IPS DF 6.9 (cell line): ENCODE data around the gene TMEM107.

Experiments used
- DNase-seq: peaks from one replicate; pipeline ENCODE4 v3.0.0-alpha.2; 2013; ENCODE audit warnings: low read depth, low spot score
- H3K27ac ChIP-seq: one replicate; pipeline ENCODE4 v1.5.1; 2013; ENCODE audit warnings: low read length, control low read depth
- H3K27me3 ChIP-seq: 2 replicates; pipeline ENCODE4 v1.6.1; 2013; ENCODE audit warnings: mild to moderate bottlenecking, low read length; ENCODE audit not compliant: control insufficient read depth, insufficient read depth
- H3K36me3 ChIP-seq: 2 replicates; pipeline ENCODE4 v1.6.1; 2013; ENCODE audit warnings: low read length; ENCODE audit not compliant: control insufficient read depth, insufficient read depth
- H3K4me1 ChIP-seq: 2 replicates; pipeline ENCODE4 v1.6.1; 2013; ENCODE audit warnings: low read length; ENCODE audit not compliant: control insufficient read depth, insufficient read depth
- H3K4me3 ChIP-seq: 2 replicates; pipeline ENCODE4 v1.5.1; 2013; ENCODE audit warnings: mild to moderate bottlenecking, low read length
- H3K9me3 ChIP-seq: 2 replicates; pipeline ENCODE4 v1.6.1; 2013; ENCODE audit warnings: low read length, inconsistent platforms; ENCODE audit not compliant: control insufficient read depth, insufficient read depth
- WGBS: extraction: QIAGEN DNeasy Blood & Tissue Kit; methylation state at CpG from one replicate; pipeline ENCODE4 v1.1.7; 2013; ENCODE audit warnings: mixed read lengths, missing lambda C conversion rate; ENCODE audit not compliant: insufficient read length, insufficient coverage; 5-methylcytosine and 5-hydroxymethylcytosine counted together

TMEM107 gene

DNA sequence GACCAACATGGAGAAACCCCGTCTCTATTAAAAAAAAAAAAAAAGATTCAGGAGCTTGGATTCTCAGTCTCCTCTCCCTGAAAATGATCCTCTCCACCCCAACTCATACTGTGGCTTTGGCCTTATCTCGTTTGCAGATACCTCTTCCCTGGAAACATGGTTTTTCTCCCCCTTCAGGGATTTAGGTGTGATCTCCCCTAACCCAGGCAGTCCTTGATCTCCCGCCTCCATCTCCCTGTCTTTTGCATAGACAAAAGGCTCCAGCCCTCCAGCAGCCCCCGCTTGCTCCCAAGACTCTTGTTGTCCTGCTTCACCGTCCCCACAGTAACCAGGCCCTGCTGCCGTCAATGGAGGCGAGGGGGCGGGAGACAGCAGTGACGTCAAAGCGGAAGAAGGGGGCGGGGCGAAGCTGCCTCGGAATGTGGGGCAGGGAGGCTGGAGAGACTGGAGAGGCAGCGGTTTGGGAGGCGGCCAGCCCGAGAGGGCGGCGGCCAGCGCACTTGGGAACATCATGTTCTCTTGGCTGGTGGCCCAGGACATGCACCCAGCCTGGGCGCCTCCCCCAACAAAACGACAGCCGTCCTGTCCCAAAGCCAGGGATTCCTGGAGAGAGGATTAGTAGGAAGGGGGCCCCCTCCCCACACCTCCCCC, 22.1 kb downstream of the TMEM107 start:
- H3K4me3 ChIP-seq: peak overlapping the region; percentile 27; the same call in 1 of the 2 replicates
- H3K9me3 ChIP-seq: no peaks in the 10 kb centered on the region
- H3K4me1 ChIP-seq: peaks cover 9% of the 10 kb centered on the region
- peaks cover 7% of the 10 kb centered on the region for H3K36me3 ChIP-seq
- no CpG with 5 or more reads among the region's 22 CpGs for WGBS
- no peak overlapping the region for H3K27ac ChIP-seq
- DNase-seq: no peak
- H3K27me3 ChIP-seq: no peaks in the 10 kb centered on the region

- WGBS: no CpG with 5 or more reads among the region's 13 CpGs
- Histone ChIP-seq H3K27ac (no peak overlapping the region), H3K9me3 (no peaks in the 10 kb centered on the region), H3K36me3 (peaks cover 7% of the 10 kb centered on the region), H3K27me3 (no peaks in the 10 kb centered on the region), H3K4me1 (peaks cover 9% of the 10 kb centered on the region), H3K4me3 (no peak overlapping the region)
- no peak for DNase-seq
Measured at GRCh38 chr17:8153525-8153956, 22.6 kb downstream of the TMEM107 start.

- Histone ChIP-seq H3K4me1 (peaks cover 9% of the 10 kb centered on the region), H3K9me3 (no peaks in the 10 kb centered on the region), H3K27ac (no peak overlapping the region), H3K27me3 (no peaks in the 10 kb centered on the region), H3K36me3 (peaks cover 10% of the 10 kb centered on the region), H3K4me3 (no peak overlapping the region)
- DNase-seq: no peak
- no CpG with 5 or more reads among the region's 7 CpGs for WGBS
Measured at GRCh38 chr17:8153031-8153451, 23.1 kb downstream of the TMEM107 start.

DNA sequence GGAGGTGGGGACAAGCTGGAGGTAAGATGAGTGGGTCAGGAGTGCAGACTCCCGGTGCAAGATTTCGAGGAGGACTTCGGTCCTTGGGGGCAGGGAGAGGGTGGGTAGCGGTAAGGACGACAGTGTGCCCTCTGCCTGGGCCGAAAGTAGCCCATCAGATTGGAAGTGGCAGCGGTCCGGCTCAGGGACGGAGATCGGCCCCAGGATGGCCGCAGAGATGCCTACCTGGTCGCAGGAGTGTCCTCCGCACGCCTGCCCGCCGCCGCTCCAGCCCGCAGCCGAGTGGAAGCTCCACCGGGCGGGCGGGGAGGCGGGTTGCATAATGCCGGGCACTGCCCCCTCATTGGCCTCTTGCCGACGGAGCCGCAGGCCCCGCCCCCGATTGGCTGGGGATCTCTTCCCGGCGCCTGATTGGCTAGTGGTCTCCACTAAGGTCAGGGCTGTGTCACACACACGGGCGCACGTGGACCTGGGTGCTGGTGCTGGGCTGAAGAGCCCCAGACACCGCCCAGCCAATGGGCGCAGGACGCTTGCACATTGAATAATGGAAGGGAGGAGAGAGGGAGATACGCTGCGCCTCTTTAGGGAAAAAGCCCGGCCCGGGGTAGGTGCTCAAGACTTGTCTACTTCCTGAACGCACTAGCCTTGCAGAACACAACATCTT, 23.9 kb downstream of the TMEM107 start, which contains the start of gene PER1:
PER1 (minus strand) TSS at position 293 of the 664 bp plus-strand sequence. CDS start 1,698 bp downstream, outside the sequence.
- WGBS: no CpG with 5 or more reads among the region's 42 CpGs
- peaks cover 9% of the 10 kb centered on the region for H3K4me1 ChIP-seq
- H3K27ac ChIP-seq: no peak within 1 kb of the TSS
- H3K27me3 ChIP-seq: no peaks in the 10 kb centered on the region
- H3K9me3 ChIP-seq: no peaks in the 10 kb centered on the region
- H3K36me3 ChIP-seq: peaks cover 16% of the 10 kb centered on the region
- DNase-seq: no peak
- H3K4me3 ChIP-seq: peak within 1 kb of the TSS; percentile 81

DNA sequence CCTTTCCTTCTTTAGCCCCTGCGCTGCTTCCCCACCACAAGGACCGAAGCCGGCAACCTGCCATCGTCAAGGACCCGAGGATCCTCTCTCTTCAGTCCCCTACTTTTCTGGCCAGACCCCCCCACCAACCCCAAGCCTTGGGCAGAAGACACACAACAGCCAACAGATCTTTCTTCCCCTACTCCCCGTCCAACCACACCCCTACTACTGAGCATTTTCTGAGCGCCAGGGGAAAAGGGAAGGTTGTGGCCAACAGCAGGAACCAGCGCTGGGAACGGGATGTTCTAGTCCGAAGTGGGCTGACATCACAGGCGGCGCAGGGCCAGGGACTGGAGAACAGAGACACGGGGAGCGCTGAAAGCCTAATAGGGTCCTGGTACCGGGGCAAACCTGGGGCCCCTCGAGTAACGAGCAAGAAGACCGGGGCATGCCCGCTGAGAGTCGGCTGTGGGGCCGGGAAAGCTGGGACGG, 24.5 kb downstream of the TMEM107 start:
- H3K4me1 ChIP-seq: peaks cover 9% of the 10 kb centered on the region
- peaks cover 21% of the 10 kb centered on the region for H3K36me3 ChIP-seq
- WGBS: no CpG with 5 or more reads among the region's 22 CpGs
- H3K9me3 ChIP-seq: no peaks in the 10 kb centered on the region
- H3K4me3 ChIP-seq: peak overlapping the region; percentile 81
- H3K27ac ChIP-seq: no peak overlapping the region
- H3K27me3 ChIP-seq: no peaks in the 10 kb centered on the region
- DNase-seq: no peak

DNA sequence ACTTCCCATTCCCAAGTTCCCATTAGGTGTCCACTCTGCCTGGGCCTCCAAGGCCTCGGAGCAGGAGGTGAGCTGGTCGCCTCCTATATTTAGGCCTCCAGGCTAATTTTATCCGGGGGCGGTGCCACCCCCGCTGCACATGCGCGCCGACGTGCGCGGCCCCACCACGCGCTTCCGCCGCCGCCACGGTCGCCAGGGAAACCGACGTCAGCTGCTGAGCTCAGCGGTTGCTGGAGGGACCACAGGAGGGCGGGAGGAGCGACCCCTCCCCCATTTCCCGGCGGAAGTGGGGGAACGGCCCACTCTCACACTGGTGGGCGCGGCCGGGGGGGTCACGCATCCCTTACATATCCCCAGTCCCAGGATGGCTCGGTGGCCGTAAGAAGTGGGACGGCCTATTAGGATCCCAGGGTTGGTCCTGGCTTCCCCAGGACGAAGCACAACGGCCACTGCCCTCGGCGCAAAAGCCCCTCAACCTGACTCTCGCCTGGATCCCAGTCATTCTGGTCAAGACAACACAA, 25.0 kb downstream of the TMEM107 start:
- no peaks in the 10 kb centered on the region for H3K9me3 ChIP-seq
- H3K27me3 ChIP-seq: no peaks in the 10 kb centered on the region
- peaks cover 9% of the 10 kb centered on the region for H3K4me1 ChIP-seq
- peak overlapping the region; percentile 81; the same call in 1 of the 2 replicates for H3K4me3 ChIP-seq
- no peak overlapping the region for H3K27ac ChIP-seq
- no peak for DNase-seq
- H3K36me3 ChIP-seq: peaks cover 24% of the 10 kb centered on the region
- WGBS: no CpG with 5 or more reads among the region's 38 CpGs

- Histone ChIP-seq H3K27me3 (no peaks in the 10 kb centered on the region), H3K4me1 (peaks cover 9% of the 10 kb centered on the region), H3K4me3 (peak overlapping the region; percentile 81; the same call in 1 of the 2 replicates), H3K9me3 (no peaks in the 10 kb centered on the region), H3K27ac (no peak overlapping the region), H3K36me3 (peaks cover 31% of the 10 kb centered on the region)
- DNase-seq: no peak
- WGBS: no CpG with 5 or more reads among the region's 18 CpGs
Measured at GRCh38 chr17:8150194-8151119, 25.7 kb downstream of the TMEM107 start.

- Histone ChIP-seq H3K36me3 (peaks cover 34% of the 10 kb centered on the region), H3K4me1 (peaks cover 9% of the 10 kb centered on the region), H3K9me3 (no peaks in the 10 kb centered on the region), H3K4me3 (no peak overlapping the region), H3K27ac (no peak overlapping the region), H3K27me3 (no peaks in the 10 kb centered on the region)
- DNase-seq: no peak
- no CpG with 5 or more reads among the region's 29 CpGs for WGBS
Measured at GRCh38 chr17:8149419-8150193, 26.6 kb downstream of the TMEM107 start.

DNA sequence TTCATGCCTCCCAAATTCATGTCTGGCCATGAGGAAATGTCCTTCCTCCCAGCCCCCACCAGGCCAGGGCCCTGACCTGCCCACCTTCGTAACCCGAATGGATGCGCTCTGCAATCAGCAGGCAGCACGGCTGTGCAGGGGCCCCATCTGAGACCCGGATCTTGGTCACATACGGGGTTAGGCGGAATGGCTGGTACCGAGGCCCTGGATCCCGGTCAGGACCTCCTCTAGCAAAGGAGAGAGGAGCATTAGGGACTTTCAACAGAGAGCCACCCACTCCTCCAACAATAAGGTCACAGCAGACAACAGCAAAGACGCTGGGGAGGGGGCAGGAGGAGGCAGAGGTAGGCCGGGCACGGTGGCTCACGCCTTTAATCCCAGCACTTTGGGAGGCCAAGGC, 27.6 kb downstream of the TMEM107 start:
- DNase-seq: no peak
- no peak overlapping the region for H3K4me3 ChIP-seq
- no CpG with 5 or more reads among the region's 13 CpGs for WGBS
- no peaks in the 10 kb centered on the region for H3K9me3 ChIP-seq
- peaks cover 8% of the 10 kb centered on the region for H3K4me1 ChIP-seq
- no peaks in the 10 kb centered on the region for H3K27me3 ChIP-seq
- H3K36me3 ChIP-seq: peaks cover 42% of the 10 kb centered on the region
- no peak overlapping the region for H3K27ac ChIP-seq
